Erythroblast (primary cell): ENCODE results near the gene TULP1.

ENCODE experiments used
- GATA1 ChIP-seq: IDR thresholded peaks from 2 replicates; pipeline ENCODE4 v1.6.1; 2011; ENCODE audit warnings: low read depth, mild to moderate bottlenecking, control low read depth, low read length, moderate library complexity
- POLR2A ChIP-seq: IDR thresholded peaks from 2 replicates; pipeline ENCODE4 v1.6.1; 2011; ENCODE audit warnings: mild to moderate bottlenecking, low read length

DNA sequence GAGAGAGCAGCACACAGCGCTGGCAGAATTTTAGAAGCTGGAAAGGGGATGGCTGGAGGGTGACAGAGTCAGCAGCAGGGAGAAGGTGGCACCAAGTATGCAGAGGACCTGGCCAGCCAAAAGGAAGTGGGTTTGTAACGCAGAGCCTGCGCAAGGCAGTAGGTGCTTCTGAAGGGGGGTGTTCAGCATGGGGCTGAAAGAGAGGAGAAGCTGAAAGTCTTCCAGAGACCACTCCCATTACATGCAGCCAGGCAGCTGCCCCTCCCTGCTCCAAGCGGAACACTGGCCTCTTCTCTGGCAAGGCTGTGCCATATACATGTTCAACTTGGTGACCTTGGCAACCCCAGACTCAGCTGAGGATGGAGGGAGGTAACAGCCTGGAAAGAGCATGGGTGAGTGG lies 42.1 kb upstream of the TULP1 start:
- TF ChIP-seq POLR2A, result no peak
- no peak for TF ChIP-seq GATA1
